HepG2 (cell line): ENCODE data around the gene SDF2. TPM values are rescaled to one million over a fixed set of nuclear protein-coding genes. Genes with fewer than 3 reads are reported as not detected.
A peak's percentile ranks its signal among the peaks of the same experiment; 100 is the strongest.

Experiments
- ARNTL ChIP-seq: sonication (generic); formaldehyde crosslinking; IDR thresholded peaks from 2 replicates; pipeline ENCODE4 v1.4.0; 2020; ENCODE audit warnings: mild to moderate bottlenecking, missing genetic modification reagents
- ASH2L ChIP-seq: fragments of 300-600, 200-600 bp; sonication (generic); IDR thresholded peaks from 2 replicates; pipeline ENCODE4 v1.7.0; 2017; ENCODE audit warnings: low read depth, mild to moderate bottlenecking, moderate library complexity, mixed read lengths, low read length; ENCODE audit not compliant: insufficient read length
- ATF7 ChIP-seq, 2 experiments: fragments of 450-650 bp in 1 of 2; sonication (generic) in 1 of 2; formaldehyde crosslinking in 1 of 2; IDR thresholded peaks; 2 replicates each; pipeline versions ENCODE4 v1.4.0 to v1.6.1; 2016 to 2020; ENCODE audit warnings: antibody characterized with exemption in 1 of 2, mild to moderate bottlenecking in 1 of 2, missing genetic modification reagents in 1 of 2
- DMAP1 ChIP-seq: IDR thresholded peaks from 2 replicates; pipeline ENCODE4 v1.6.1; 2016
- E2F1 ChIP-seq: sonication (generic); formaldehyde crosslinking; IDR thresholded peaks from 2 replicates; pipeline ENCODE4 v1.5.0; 2020; ENCODE audit warnings: missing genetic modification reagents
- HBP1 ChIP-seq: IDR thresholded peaks from 2 replicates; pipeline ENCODE4 v1.6.1; 2016; ENCODE audit warnings: low read depth, control low read depth
- HOXA7 ChIP-seq: sonication (generic); formaldehyde crosslinking; IDR thresholded peaks from 2 replicates; pipeline ENCODE4 v1.8.1; 2022; ENCODE audit warnings: mild to moderate bottlenecking, missing genetic modification reagents, moderate library complexity
- KLF15 ChIP-seq: sonication (generic); formaldehyde crosslinking; IDR thresholded peaks from 2 replicates; pipeline ENCODE4 v1.8.1; 2023; ENCODE audit warnings: borderline replicate concordance, mild to moderate bottlenecking, inconsistent platforms, missing genetic modification reagents, mixed read lengths
- MAF1 ChIP-seq: sonication (generic); formaldehyde crosslinking; IDR thresholded peaks from 2 replicates; pipeline ENCODE4 v1.5.0; 2020; ENCODE audit warnings: missing genetic modification reagents, borderline replicate concordance
- MIER3 ChIP-seq: IDR thresholded peaks from 2 replicates; pipeline ENCODE4 v1.6.1; 2016; ENCODE audit warnings: missing compliant biosample characterization, borderline replicate concordance
- NR0B2 ChIP-seq: sonication (generic); formaldehyde crosslinking; IDR thresholded peaks from 2 replicates; pipeline ENCODE4 v1.4.0; 2020; ENCODE audit warnings: mild to moderate bottlenecking, missing genetic modification reagents
- PAXIP1 ChIP-seq: sonication (generic); formaldehyde crosslinking; conservative IDR thresholded peaks from 2 replicates; pipeline ENCODE4 v1.4.0; 2020; ENCODE audit warnings: mild to moderate bottlenecking, missing genetic modification reagents, moderate library complexity
- PHF8 ChIP-seq: sonication (generic); formaldehyde crosslinking; IDR thresholded peaks from 2 replicates; pipeline ENCODE4 v1.5.0; 2020; ENCODE audit warnings: missing genetic modification reagents
- SP1 ChIP-seq, 2 experiments: fragments of 450-650 bp in 1 of 2; sonication (generic) in 1 of 2; formaldehyde crosslinking in 1 of 2; IDR thresholded peaks; 2 replicates each; pipeline versions ENCODE4 v1.4.0 to v1.6.1; 2016 to 2020; ENCODE audit warnings: missing genetic modification reagents in 1 of 2
- ZNF124 ChIP-seq: sonication (generic); formaldehyde crosslinking; IDR thresholded peaks from 2 replicates; pipeline ENCODE4 v1.4.0; 2020; ENCODE audit warnings: missing genetic modification reagents
- ZNF382 ChIP-seq: sonication (generic); formaldehyde crosslinking; IDR thresholded peaks from 2 replicates; pipeline ENCODE4 v1.5.0; 2020; ENCODE audit warnings: missing genetic modification reagents, mild to moderate bottlenecking, borderline replicate concordance
- ZNF543 ChIP-seq: sonication (generic); formaldehyde crosslinking; IDR thresholded peaks from 2 replicates; pipeline ENCODE4 v1.4.0; 2020; ENCODE audit warnings: mild to moderate bottlenecking, missing genetic modification reagents
- ZNF557 ChIP-seq: sonication (generic); formaldehyde crosslinking; IDR thresholded peaks from 2 replicates; pipeline ENCODE4 v1.4.0; 2020; ENCODE audit warnings: missing genetic modification reagents
- polyA plus RNA-seq, 8 experiments: library from polyadenylated mRNA; depleted of rRNA in 3 of 8; stranded (reverse) in 7 of 8; unstranded in 1 of 8; fragments of >200 nt; fragmentation: Illumina TruSeq in 4 of 8; extraction: Trizol in 4 of 8; gene quantifications; 2 replicates each; pipeline versions ENCODE4 v1.2.1 to v1.2.3, GENCODE V29; 2011 to 2016; ENCODE audit warnings: low read depth in 4 of 8, missing spikeins in 1 of 8, mixed read lengths in 1 of 8; ENCODE audit not compliant: insufficient read depth in 1 of 8
- total RNA-seq, 5 experiments: library from RNA; depleted of rRNA; stranded (reverse); fragments of >200 nt; fragmentation: Illumina TruSeq; extraction: Trizol; gene quantifications; 2 replicates each; pipeline ENCODE4 v1.2.3, GENCODE V29; 2016; ENCODE audit warnings: low read depth in 1 of 5

Gene SDF2
- total and polyA plus RNA-seq, 2 of the 13 experiments (the other 11 are each of a cell fraction or from before 2014, with no cell fraction given) = 58.2 to 58.4 TPM

GRCh38 chr17:28644787-28645575, 16.7 kb downstream of the SDF2 start, which contains the start of gene BLTP2 (continued):
- TF ChIP-seq MAF1 (CRISPR knock-in tag) (0 out of 2 replicates have a peak, but pooled peaks have one; percentile 39), KLF15 (CRISPR knock-in tag) (no peak), ASH2L (peak; percentile 77), HOXA7 (CRISPR knock-in tag) (no peak), ZNF382 (CRISPR knock-in tag) (no peak), ZNF557 (CRISPR knock-in tag) (no peak), ATF7 (IDR thresholded peaks at IDR 0.05) (no peak), ATF7 (CRISPR knock-in tag; IDR thresholded peaks at IDR 0.05) (0 out of 2 replicates have a peak, but pooled peaks have one; percentile 17), ARNTL (CRISPR knock-in tag) (peak; percentile 49; the same call in 1 of the 2 replicates), PAXIP1 (CRISPR knock-in tag) (peak; percentile 45), NR0B2 (CRISPR knock-in tag) (peak; percentile 52; the same call in 1 of the 2 replicates), MIER3 (CRISPR knock-in tag) (0 out of 2 replicates have a peak, but pooled peaks have one; percentile 56), HBP1 (CRISPR knock-in tag) (no peak), ZNF543 (CRISPR knock-in tag) (no peak; the same call in 1 of the 2 replicates), PHF8 (CRISPR knock-in tag) (peak; percentile 86), DMAP1 (CRISPR knock-in tag) (peak; percentile 78), ZNF124 (peak; percentile 62; the same call in 1 of the 2 replicates), E2F1 (CRISPR knock-in tag) (peak; percentile 75), SP1 (IDR thresholded peaks at IDR 0.05) (no peak), SP1 (CRISPR knock-in tag; IDR thresholded peaks at IDR 0.05) (peak; percentile 93)
